Erythroblast (primary cell): ENCODE measurements around the gene GALR3.

Source experiments
- GATA1 ChIP-seq: IDR thresholded peaks from 2 replicates; pipeline ENCODE4 v1.6.1; 2011; ENCODE audit warnings: low read depth, mild to moderate bottlenecking, control low read depth, low read length, moderate library complexity
- POLR2A ChIP-seq: IDR thresholded peaks from 2 replicates; pipeline ENCODE4 v1.6.1; 2011; ENCODE audit warnings: mild to moderate bottlenecking, low read length

DNA sequence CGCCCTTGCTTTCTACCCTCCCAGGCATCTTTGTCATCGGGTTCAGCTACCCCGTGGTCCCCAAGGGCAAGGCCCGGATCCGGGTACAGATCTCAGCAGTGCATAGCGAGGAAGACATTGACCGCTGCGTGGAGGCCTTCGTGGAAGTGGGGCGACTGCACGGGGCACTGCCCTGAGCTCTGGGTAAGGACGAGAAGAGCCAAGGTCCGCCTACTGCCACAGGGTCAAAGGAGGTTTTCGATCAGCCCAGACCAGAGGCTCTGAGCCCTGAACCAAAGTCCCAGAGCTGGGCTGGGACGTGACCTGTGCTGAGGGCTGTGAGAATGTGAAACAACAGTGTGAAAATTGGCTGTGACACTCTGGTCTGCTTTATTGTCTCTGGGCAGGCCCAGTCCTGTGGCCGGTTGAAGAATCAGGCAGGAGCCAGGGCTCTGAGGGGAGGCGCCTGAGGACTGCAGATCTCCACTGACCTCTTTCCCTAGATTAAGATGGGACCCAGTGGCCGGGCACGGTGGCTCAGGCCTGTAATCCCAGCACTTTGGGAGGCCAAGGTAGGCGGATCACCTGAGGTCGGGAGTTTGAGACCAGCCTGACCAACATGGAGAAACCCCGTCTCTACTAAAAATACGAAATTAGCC lies 6.5 kb upstream of the GALR3 start:
- TF ChIP-seq POLR2A (no peak), GATA1 (no peak)
